SHP77 treated with DMSO at 0.1 percent for 48 hours (cell line): Measurements from ENCODE around the gene SEPTIN14.
"Not testable (repeated sequence)": the region's sequence is repeated elsewhere in the genome, so short reads cannot be mapped to it uniquely, and the experiment has no call there.

ENCODE experiments used
- DNase-seq: peaks from one replicate; lab custom pipeline; 2025; lab: John Stamatoyannopoulos, UW

Gene SEPTIN14

GRCh38 chr7:55862652-55863051 is at the start of gene SEPTIN14:
Gene SEPTIN14 (minus strand): TSS chr7:55862752. CDS start chr7:55861996, 756 bp downstream.
- not testable (repeated sequence) for DNase-seq

DNA sequence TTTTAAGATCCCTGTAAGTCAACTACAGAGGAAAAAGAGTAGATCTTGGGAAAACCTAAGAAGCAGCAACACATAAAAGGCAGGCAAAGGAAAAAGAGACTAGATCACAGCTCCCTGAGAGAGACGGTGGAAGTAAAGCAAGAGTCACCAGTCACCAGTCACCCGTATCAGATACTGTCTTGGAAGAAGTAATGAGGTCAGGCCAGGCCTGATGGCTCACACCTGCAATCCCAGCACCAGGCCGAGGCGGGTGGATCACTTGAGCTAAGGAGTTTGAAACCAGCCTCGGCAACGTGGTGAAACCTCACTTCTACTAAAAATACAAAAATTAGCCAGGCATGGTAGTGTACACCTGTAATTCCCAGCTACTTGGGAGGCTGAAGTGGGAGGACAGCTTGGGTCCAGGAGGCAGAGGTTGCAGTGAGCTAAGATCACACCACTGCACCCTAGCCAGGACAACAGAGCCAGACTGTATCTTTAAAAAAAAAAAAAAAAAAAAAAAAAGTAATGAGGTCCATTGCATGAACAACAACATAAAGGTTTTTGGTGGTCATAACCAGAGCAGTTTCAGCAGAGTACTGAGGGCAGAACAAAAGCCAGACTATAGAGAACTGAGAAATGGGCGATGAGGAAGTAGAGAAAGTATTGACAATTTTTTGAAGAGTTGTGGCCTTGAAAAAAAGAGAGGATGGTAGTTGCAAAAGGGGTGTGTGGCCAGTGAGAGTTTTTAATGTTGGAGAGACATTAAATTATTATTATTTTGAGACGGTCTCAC is 41.6 kb upstream of the SEPTIN14 start:
- DNase-seq: no peak

DNA sequence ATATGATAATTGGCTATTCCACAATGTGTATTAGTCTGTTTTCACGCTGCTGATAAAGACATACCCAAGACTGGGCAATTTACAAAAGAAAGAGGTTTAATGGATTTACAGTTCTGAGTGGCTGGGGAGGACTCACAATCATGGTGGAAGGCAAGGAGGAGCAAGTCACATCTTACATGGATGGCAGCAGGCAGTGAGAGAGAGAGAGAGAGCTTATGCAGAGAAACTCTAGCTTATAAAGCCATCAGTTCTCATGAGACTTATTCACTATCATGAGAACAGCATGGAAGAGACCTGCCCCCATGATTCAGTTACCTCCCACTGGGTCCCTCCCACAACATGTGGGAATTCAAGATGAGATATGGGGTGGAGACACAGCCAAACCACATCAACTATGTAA is 38.5 kb upstream of the SEPTIN14 start:
- not testable (repeated sequence) for DNase-seq

DNA sequence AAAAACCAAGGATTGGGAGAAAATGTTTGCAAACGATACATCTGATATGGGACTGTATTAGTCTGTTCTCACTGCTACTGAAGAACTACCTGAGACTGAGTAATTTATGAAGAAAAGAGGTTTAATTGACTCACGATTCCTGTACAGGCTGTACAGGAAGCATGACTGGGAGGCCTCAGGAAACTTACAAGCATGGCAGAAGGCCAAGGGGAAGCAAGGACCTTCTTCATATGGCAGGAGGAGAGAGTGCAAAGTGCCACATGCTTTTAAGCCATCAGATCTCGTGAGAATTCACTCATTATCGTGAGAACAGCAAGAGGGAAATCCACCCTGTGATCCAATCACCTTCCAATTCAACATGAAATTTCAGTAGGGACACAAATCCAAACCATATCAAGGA is 35.7 kb upstream of the SEPTIN14 start:
- no peak for DNase-seq

GRCh38 chr7:55895021-55895420 is 32.5 kb upstream of the SEPTIN14 start:
- no peak for DNase-seq

DNA sequence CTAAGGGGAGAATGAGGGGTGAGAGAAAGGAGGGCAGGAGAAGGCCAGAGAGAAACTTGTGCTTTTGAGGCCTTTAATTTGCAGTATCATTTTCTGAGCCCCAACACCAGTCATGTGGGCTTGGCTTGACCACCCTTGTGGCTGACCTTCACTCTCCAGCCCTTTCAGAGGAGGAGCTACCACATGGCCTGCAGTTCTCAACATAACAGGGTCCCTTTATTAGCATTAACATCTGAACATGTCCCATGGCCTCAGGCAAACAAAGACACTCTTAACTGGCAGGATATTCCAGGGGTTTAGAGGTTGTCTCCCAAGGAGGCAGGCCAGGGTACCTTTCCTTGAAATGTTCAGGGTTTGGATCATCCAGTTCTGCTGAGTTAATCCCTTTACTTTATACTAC is 31.4 kb upstream of the SEPTIN14 start:
- DNase-seq: no peak

GRCh38 chr7:55888378-55888777 is 25.8 kb upstream of the SEPTIN14 start:
- DNase-seq: not testable (repeated sequence)

DNA sequence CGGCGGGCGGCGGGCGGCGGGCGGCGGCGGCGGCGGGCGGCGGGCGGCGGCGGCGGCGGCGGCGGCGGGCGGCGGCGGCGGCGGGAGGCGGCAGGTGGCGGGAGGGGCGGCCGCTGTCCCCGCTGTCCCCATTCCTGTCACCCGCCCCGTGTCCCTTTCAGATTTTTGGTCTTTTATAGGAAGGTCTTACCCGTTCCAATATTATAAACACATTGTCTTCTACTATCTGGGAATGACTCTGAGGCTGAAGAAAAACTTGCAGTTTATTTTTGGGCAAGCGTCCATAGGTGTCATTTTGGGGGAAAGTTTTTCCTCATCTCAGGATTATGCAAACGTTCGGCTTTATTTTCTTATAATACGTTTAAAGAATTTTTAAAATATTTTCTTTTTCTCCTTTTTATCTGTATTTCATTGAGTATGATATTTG is 25.3 kb upstream of the SEPTIN14 start:
- peak; percentile 11 for DNase-seq

DNA sequence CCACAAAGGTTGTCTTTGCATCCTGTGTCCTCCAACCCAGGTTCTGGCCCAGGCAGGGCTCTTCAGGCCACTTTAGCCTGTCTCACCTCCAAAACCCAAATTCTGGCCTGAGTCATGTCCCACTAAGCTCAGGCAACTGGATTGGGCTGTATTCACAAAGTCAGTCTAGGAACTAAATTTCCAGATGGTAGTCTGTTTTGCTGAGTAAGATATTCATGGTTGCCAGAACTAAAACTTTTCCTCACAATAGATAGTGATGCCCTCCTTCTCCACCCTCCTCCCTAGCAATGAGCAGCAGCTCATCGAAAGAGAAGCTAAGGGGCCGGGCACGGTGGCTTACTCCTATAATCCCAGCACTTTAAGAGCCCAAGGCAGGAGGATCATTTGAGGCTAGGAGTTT is 21.8 kb upstream of the SEPTIN14 start:
- no peak for DNase-seq

- DNase-seq: no peak
These were observed 16.1 kb upstream of the SEPTIN14 start for GRCh38 chr7:55878691-55879090.

GRCh38 chr7:55877308-55877707 is 14.8 kb upstream of the SEPTIN14 start:
- no peak for DNase-seq

GRCh38 chr7:55873765-55874164 is 11.2 kb upstream of the SEPTIN14 start:
- DNase-seq: no peak

- DNase-seq: no peak
These were observed 9.5 kb upstream of the SEPTIN14 start for GRCh38 chr7:55871932-55872485.

DNA sequence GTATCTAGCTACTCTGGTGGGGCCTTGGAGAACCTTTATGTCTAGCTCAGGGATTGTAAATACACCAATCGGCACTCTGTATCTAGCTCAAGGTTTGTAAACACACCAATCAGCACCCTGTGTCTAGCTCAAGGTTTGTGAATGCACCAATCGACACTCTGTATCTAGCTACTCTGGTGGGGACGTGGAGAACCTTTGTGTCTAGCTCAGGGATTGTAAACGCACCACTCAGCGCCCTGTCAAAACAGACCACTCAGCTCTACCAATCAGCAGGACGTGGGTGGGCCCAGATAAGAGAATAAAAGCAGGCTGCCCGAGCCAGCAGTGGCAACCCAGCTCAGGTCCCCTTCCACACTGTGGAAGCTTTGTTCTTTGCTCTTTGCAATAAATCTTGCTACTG is 6.4 kb upstream of the SEPTIN14 start:
- DNase-seq: not testable (repeated sequence)

DNA sequence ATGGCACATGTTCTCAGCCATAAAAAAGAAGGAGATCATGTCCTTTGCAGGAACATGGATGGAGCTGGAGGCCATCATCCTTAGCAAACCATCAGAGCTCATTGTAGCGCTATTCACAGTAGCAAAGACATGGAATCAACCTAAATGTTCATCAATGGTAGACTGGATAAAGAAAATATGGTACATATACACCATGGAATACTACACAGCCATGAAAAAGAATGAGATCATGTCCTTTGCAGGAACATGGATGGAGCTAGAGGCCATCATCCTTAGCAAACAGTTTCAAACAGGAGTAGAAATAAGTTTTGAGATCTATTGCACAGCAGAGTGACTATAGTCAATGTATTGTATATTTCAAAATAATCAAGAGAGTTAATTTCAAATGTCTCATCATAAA is 17.4 kb downstream of the SEPTIN14 start:
- DNase-seq: not testable (repeated sequence)

- DNase-seq: no peak
These were observed 24.0 kb downstream of the SEPTIN14 start for GRCh38 chr7:55838595-55838994.

DNA sequence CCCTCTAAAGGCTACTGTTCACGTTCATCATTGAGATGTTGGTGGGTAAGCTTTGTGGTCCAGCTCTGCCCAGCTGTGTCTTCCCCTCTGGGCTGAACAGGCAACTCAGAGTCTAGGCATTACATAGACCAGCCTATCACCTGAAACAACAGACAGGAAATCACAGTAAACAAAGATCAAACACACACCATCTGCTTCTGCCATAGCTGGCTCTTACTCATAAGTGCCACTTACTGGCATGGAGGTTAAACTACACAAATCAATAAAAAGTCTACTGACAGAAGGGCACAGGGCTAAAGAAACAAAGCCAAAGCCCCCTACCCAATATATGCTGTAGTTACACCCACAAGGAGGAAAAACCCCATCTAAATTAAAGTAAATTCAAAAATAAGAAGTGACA is 35.0 kb downstream of the SEPTIN14 start:
- peak; percentile 65 for DNase-seq

- DNase-seq: no peak
These were observed 43.9 kb downstream of the SEPTIN14 start for GRCh38 chr7:55818686-55819085.

DNA sequence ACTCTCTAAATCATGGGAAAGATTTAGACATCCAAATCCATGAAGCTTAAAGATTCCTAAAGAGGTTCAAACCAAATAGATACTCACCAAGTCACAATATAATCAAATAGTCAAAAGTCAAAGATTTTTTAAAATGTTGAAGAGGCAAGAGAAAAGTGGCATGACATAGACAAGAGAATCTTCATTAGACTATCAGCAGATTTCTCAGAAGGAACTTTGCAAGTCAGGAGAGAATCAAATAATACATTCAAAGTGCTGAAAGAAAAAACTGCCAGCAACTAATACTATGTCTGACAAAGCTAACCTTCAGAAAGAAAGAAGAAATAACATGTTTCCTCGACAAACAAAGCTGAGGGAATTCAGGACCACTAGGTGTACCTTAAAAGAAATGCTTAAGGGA is 65.3 kb downstream of the SEPTIN14 start:
- DNase-seq: not testable (repeated sequence)

GRCh38 chr7:55794527-55794926 is 68.0 kb downstream of the SEPTIN14 start:
- no peak for DNase-seq

- DNase-seq: no peak
These were observed 70.5 kb downstream of the SEPTIN14 start for GRCh38 chr7:55792048-55792447.

- DNase-seq: no peak
These were observed 74.8 kb downstream of the SEPTIN14 start for GRCh38 chr7:55787796-55788195.

GRCh38 chr7:55786901-55787300 is 75.7 kb downstream of the SEPTIN14 start:
- no peak for DNase-seq

DNA sequence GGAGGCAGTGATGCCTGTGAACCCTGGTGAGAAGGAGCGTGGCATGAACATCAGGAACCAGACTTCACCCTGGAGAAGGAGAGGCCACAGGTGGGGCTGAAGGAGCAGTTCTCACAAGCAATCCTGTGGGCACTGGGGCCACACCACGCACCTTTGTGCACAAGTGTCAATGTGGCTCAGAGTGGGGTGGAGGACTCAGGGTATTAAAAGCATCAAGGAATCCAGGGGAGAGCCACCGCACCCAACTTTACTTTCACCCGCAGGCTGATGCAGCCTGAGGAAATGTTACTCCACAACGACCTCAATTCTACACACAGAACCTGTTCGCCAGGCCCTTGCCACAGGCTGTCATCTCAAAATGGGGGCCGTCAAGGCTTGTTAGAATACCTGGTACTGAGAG is 77.1 kb downstream of the SEPTIN14 start:
- not testable (repeated sequence) for DNase-seq
